HepG2 (cell line): Measurements from ENCODE around the gene SEC14L2. TPM values are rescaled to one million over a fixed set of nuclear protein-coding genes. Genes with fewer than 3 reads are reported as not detected.

Experiments
- AGO1 ChIP-seq: fragments of 200-400 bp; formaldehyde crosslinking; IDR thresholded peaks from 2 replicates; pipeline ENCODE4 v1.6.1; 2017; ENCODE audit warnings: mild to moderate bottlenecking, low read depth, low read length, moderate library complexity; ENCODE audit not compliant: poor library complexity, severe bottlenecking
- ARID2 ChIP-seq: sonication (generic); formaldehyde crosslinking; IDR thresholded peaks from 2 replicates; pipeline ENCODE4 v1.8.1; 2022; ENCODE audit warnings: mild to moderate bottlenecking, missing genetic modification reagents, borderline replicate concordance
- ARID5B ChIP-seq: IDR thresholded peaks from 2 replicates; pipeline ENCODE4 v1.4.0; 2020; ENCODE audit warnings: mild to moderate bottlenecking, missing genetic modification reagents
- ELF1 ChIP-seq: sonication (generic); formaldehyde crosslinking; IDR thresholded peaks from 2 replicates; pipeline ENCODE4 v1.4.0; 2020; ENCODE audit warnings: missing genetic modification reagents
- ERF ChIP-seq: IDR thresholded peaks from 2 replicates; pipeline ENCODE4 v1.6.1; 2018; ENCODE audit warnings: missing biosample characterization, missing genetic modification reagents
- GTF3A ChIP-seq: sonication (generic); formaldehyde crosslinking; conservative IDR thresholded peaks from 2 replicates; pipeline ENCODE4 v1.4.0; 2020; ENCODE audit warnings: mild to moderate bottlenecking, missing genetic modification reagents
- ISX ChIP-seq: sonication (generic); formaldehyde crosslinking; conservative IDR thresholded peaks from 2 replicates; pipeline ENCODE4 v1.5.0; 2020; ENCODE audit warnings: missing genetic modification reagents
- KAT2B ChIP-seq: fragments of 150-350 bp; IDR thresholded peaks from 2 replicates; pipeline ENCODE4 v1.6.1; 2014; ENCODE audit warnings: low read depth, low read length, borderline replicate concordance
- MAFK ChIP-seq, 2 experiments: IDR thresholded peaks in 1 of 2; conservative IDR thresholded peaks in 1 of 2; 2 replicates each; pipeline ENCODE4 v1.6.1; 2011; ENCODE audit warnings: improper control_type of control experiment in 2 of 2, low read length in 2 of 2
- MED1 ChIP-seq: sonication (generic); formaldehyde crosslinking; IDR thresholded peaks from 2 replicates; pipeline ENCODE4 v1.4.0; 2020; ENCODE audit warnings: missing genetic modification reagents
- MTA1 ChIP-seq: sonication (generic); formaldehyde crosslinking; IDR thresholded peaks from 2 replicates; pipeline ENCODE4 v1.4.0; 2020; ENCODE audit warnings: missing genetic modification reagents, mild to moderate bottlenecking, borderline replicate concordance
- MXD4 ChIP-seq: IDR thresholded peaks from 2 replicates; pipeline ENCODE4 v1.6.1; 2016; ENCODE audit warnings: mild to moderate bottlenecking, missing biosample characterization, missing genetic modification reagents
- PCBP2 ChIP-seq: fragments of 200-400 bp; formaldehyde crosslinking; optimal IDR thresholded peaks from 2 replicates; pipeline ENCODE3; 2018; ENCODE audit warnings: low read length, low read depth; ENCODE audit not compliant: poor library complexity, severe bottlenecking
- PHF21A ChIP-seq: sonication (generic); formaldehyde crosslinking; IDR thresholded peaks from 2 replicates; pipeline ENCODE4 v1.5.0; 2020; ENCODE audit warnings: mild to moderate bottlenecking, missing genetic modification reagents
- RBAK ChIP-seq: sonication (generic); formaldehyde crosslinking; IDR thresholded peaks from 2 replicates; pipeline ENCODE4 v1.5.1; 2020; ENCODE audit warnings: mild to moderate bottlenecking, missing genetic modification reagents
- REL ChIP-seq: sonication (generic); formaldehyde crosslinking; conservative IDR thresholded peaks from 2 replicates; pipeline ENCODE4 v1.8.0; 2022; ENCODE audit warnings: mild to moderate bottlenecking, missing genetic modification reagents, moderate library complexity
- RXRA ChIP-seq: sonication (generic); formaldehyde crosslinking; IDR thresholded peaks from 2 replicates; pipeline ENCODE4 v1.5.1; 2020; ENCODE audit warnings: missing genetic modification reagents
- XBP1 ChIP-seq: sonication (generic); formaldehyde crosslinking; IDR thresholded peaks from 2 replicates; pipeline ENCODE4 v1.5.0; 2020; ENCODE audit warnings: missing genetic modification reagents
- ZNF124 ChIP-seq: sonication (generic); formaldehyde crosslinking; IDR thresholded peaks from 2 replicates; pipeline ENCODE4 v1.4.0; 2020; ENCODE audit warnings: missing genetic modification reagents
- ZNF605 ChIP-seq: sonication (generic); formaldehyde crosslinking; IDR thresholded peaks from 2 replicates; pipeline ENCODE4 v1.8.0; 2022; ENCODE audit warnings: mild to moderate bottlenecking, missing genetic modification reagents
- ZNF773 ChIP-seq: sonication (generic); formaldehyde crosslinking; IDR thresholded peaks from 2 replicates; pipeline ENCODE4 v1.4.0; 2020; ENCODE audit warnings: missing genetic modification reagents, borderline replicate concordance
- polyA plus RNA-seq, 8 experiments: library from polyadenylated mRNA; depleted of rRNA in 3 of 8; stranded (reverse) in 7 of 8; unstranded in 1 of 8; fragments of >200 nt; fragmentation: Illumina TruSeq in 4 of 8; extraction: Trizol in 4 of 8; gene quantifications; 2 replicates each; pipeline versions ENCODE4 v1.2.1 to v1.2.3, GENCODE V29; 2011 to 2016; ENCODE audit warnings: low read depth in 4 of 8, missing spikeins in 1 of 8, mixed read lengths in 1 of 8; ENCODE audit not compliant: insufficient read depth in 1 of 8
- total RNA-seq, 5 experiments: library from RNA; depleted of rRNA; stranded (reverse); fragments of >200 nt; fragmentation: Illumina TruSeq; extraction: Trizol; gene quantifications; 2 replicates each; pipeline ENCODE4 v1.2.3, GENCODE V29; 2016; ENCODE audit warnings: low read depth in 1 of 5
- TF ChIP-seq, protein P1 (sequence below): sonication (generic); formaldehyde crosslinking; IDR thresholded peaks from 2 replicates; pipeline ENCODE4 v1.4.0; 2020; ENCODE audit warnings: missing genetic modification reagents
- TF ChIP-seq, protein P2 (sequence below): sonication (generic); formaldehyde crosslinking; IDR thresholded peaks from 2 replicates; pipeline ENCODE4 v1.5.1; 2020; ENCODE audit warnings: mild to moderate bottlenecking, missing genetic modification reagents, moderate library complexity

SEC14L2 gene
- total and polyA plus RNA-seq, 2 of the 13 experiments (the other 11 are each of a cell fraction or from before 2014, with no cell fraction given), result 4.1 to 5.1 TPM

GRCh38 chr22:30435674-30436126, 38.9 kb downstream of the SEC14L2 start (continued):
- TF ChIP-seq GTF3A, result no peak
- TF ChIP-seq ARID2, result no peak
- no peak for TF ChIP-seq ERF (CRISPR knock-in tag)
- TF ChIP-seq XBP1 (CRISPR knock-in tag), result no peak
- TF ChIP-seq, protein P1, sequence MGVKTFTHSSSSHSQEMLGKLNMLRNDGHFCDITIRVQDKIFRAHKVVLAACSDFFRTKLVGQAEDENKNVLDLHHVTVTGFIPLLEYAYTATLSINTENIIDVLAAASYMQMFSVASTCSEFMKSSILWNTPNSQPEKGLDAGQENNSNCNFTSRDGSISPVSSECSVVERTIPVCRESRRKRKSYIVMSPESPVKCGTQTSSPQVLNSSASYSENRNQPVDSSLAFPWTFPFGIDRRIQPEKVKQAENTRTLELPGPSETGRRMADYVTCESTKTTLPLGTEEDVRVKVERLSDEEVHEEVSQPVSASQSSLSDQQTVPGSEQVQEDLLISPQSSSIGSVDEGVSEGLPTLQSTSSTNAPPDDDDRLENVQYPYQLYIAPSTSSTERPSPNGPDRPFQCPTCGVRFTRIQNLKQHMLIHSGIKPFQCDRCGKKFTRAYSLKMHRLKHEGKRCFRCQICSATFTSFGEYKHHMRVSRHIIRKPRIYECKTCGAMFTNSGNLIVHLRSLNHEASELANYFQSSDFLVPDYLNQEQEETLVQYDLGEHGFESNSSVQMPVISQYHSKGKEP (CRISPR knock-in tag), result no peak
- no peak for TF ChIP-seq AGO1
- no peak for TF ChIP-seq MXD4 (CRISPR knock-in tag)
- TF ChIP-seq ISX, result no peak
- no peak for TF ChIP-seq REL (CRISPR knock-in tag)
- TF ChIP-seq, protein P2, sequence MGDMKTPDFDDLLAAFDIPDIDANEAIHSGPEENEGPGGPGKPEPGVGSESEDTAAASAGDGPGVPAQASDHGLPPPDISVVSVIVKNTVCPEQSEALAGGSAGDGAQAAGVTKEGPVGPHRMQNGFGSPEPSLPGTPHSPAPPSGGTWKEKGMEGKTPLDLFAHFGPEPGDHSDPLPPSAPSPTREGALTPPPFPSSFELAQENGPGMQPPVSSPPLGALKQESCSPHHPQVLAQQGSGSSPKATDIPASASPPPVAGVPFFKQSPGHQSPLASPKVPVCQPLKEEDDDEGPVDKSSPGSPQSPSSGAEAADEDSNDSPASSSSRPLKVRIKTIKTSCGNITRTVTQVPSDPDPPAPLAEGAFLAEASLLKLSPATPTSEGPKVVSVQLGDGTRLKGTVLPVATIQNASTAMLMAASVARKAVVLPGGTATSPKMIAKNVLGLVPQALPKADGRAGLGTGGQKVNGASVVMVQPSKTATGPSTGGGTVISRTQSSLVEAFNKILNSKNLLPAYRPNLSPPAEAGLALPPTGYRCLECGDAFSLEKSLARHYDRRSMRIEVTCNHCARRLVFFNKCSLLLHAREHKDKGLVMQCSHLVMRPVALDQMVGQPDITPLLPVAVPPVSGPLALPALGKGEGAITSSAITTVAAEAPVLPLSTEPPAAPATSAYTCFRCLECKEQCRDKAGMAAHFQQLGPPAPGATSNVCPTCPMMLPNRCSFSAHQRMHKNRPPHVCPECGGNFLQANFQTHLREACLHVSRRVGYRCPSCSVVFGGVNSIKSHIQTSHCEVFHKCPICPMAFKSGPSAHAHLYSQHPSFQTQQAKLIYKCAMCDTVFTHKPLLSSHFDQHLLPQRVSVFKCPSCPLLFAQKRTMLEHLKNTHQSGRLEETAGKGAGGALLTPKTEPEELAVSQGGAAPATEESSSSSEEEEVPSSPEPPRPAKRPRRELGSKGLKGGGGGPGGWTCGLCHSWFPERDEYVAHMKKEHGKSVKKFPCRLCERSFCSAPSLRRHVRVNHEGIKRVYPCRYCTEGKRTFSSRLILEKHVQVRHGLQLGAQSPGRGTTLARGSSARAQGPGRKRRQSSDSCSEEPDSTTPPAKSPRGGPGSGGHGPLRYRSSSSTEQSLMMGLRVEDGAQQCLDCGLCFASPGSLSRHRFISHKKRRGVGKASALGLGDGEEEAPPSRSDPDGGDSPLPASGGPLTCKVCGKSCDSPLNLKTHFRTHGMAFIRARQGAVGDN (CRISPR knock-in tag), result peak; percentile 44; the same call in 1 of the 2 replicates
- TF ChIP-seq KAT2B, result no peak
- TF ChIP-seq ELF1 (CRISPR knock-in tag), result peak; percentile 69
- TF ChIP-seq ZNF773 (CRISPR knock-in tag), result no peak
- TF ChIP-seq PCBP2, result no peak
- TF ChIP-seq MAFK (conservative IDR thresholded peaks at IDR 0.05 in 1 of 2, IDR thresholded peaks at IDR 0.05 in 1 of 2; ENCODE audit: low read length in 2 of 2), result no peak
- TF ChIP-seq MTA1, result no peak
- TF ChIP-seq ARID5B (CRISPR knock-in tag), result no peak
- no peak for TF ChIP-seq ZNF605 (CRISPR knock-in tag)
- TF ChIP-seq ZNF124, result no peak
- no peak for TF ChIP-seq PHF21A
- TF ChIP-seq RBAK, result no peak
- TF ChIP-seq MED1 (CRISPR knock-in tag), result no peak
- TF ChIP-seq RXRA, result no peak
